GM18519 (cell line): ENCODE measurements around the gene SOST.

Experiments used
- ATAC-seq: cut with Tn5 transposase; IDR thresholded peaks from one replicate; pipeline ENCODE4 v1.9.1; 2021; ENCODE audit warnings: mild to moderate bottlenecking, moderate library complexity; ENCODE audit not compliant: unreplicated experiment, low FRiP score

Gene SOST

GRCh38 chr17:43713494-43714162 lies 45.0 kb downstream of the SOST start:
- no peak for ATAC-seq

- ATAC-seq = no peak
Measured at GRCh38 chr17:43712397-43712796, 46.2 kb downstream of the SOST start.

DNA sequence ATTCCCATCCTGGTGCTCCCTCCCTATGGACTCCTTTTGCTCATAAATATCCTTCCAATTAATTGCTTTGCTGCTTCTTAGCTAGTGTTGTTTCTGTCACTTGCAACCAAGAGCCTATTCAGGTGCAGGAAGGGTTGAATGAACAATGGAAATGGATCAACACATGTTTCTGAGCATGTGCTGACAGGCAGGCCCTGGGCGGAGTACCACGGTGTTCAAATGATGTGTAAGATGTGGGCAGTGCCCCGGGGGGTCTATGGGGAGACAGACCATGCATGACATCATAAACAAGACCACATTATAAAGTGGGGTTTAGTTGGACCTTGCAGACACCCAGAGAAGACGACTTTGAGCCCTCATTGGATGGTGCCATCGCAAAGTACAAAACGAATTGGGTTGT lies 48.5 kb downstream of the SOST start:
- ATAC-seq = no peak

- ATAC-seq = no peak
Measured at GRCh38 chr17:43709210-43709609, 49.4 kb downstream of the SOST start.

- no peak for ATAC-seq
Measured at GRCh38 chr17:43707184-43707583, 51.4 kb downstream of the SOST start.

- no peak for ATAC-seq
Measured at GRCh38 chr17:43706235-43706634, 52.4 kb downstream of the SOST start.
